ENCODE data around the gene IL6R.
"Not testable (repeated sequence)": the region's sequence is repeated elsewhere in the genome, so short reads cannot be mapped to it uniquely, and the experiment has no call there.

Gene IL6R

GRCh38 chr1:154406572-154406879 is 1.4 kb downstream of the IL6R start:
- no peak for DNase-seq (ENCODE audit: low read depth in 2 of 2, low spot score in 1 of 2)

GRCh38 chr1:154406886-154407197 is 1.7 kb downstream of the IL6R start:
- DNase-seq (ENCODE audit: low read depth in 2 of 2, low spot score in 1 of 2) = no peak

- no peak for DNase-seq (ENCODE audit: low read depth in 2 of 2, low spot score in 1 of 2)
Measured at GRCh38 chr1:154407198-154408091, 2.3 kb downstream of the IL6R start.

- no peak for DNase-seq (ENCODE audit: low read depth in 2 of 2, low spot score in 1 of 2)
Measured at GRCh38 chr1:154408174-154408777, 3.1 kb downstream of the IL6R start.

- no peak for DNase-seq (ENCODE audit: low read depth in 2 of 2, low spot score in 1 of 2)
Measured at GRCh38 chr1:154410185-154410827, 5.2 kb downstream of the IL6R start.

GRCh38 chr1:154411525-154411924 is 6.4 kb downstream of the IL6R start:
- DNase-seq (ENCODE audit: low read depth in 2 of 2, low spot score in 1 of 2) = no peak

GRCh38 chr1:154413177-154413783 is 8.1 kb downstream of the IL6R start:
- no peak for DNase-seq (ENCODE audit: low read depth in 2 of 2, low spot score in 1 of 2)

- no peak for DNase-seq (ENCODE audit: low read depth in 2 of 2, low spot score in 1 of 2)
Measured at GRCh38 chr1:154414606-154415005, 9.5 kb downstream of the IL6R start.

GRCh38 chr1:154416471-154417337 is 11.6 kb downstream of the IL6R start:
- DNase-seq (ENCODE audit: low read depth in 2 of 2, low spot score in 1 of 2) = no peak

GRCh38 chr1:154417338-154417608 is 12.1 kb downstream of the IL6R start:
- no peak for DNase-seq (ENCODE audit: low read depth in 2 of 2, low spot score in 1 of 2)

GRCh38 chr1:154418062-154418921 is 13.1 kb downstream of the IL6R start:
- no peak for DNase-seq (ENCODE audit: low read depth in 2 of 2, low spot score in 1 of 2)

GRCh38 chr1:154418923-154419619 is 13.9 kb downstream of the IL6R start:
- DNase-seq (ENCODE audit: low read depth in 2 of 2, low spot score in 1 of 2) = no peak

GRCh38 chr1:154419620-154420571 is 14.8 kb downstream of the IL6R start:
- peak in 1 of 2 donors; percentile 35 for DNase-seq (ENCODE audit: low read depth in 2 of 2, low spot score in 1 of 2)

- no peak for DNase-seq (ENCODE audit: low read depth in 2 of 2, low spot score in 1 of 2)
Measured at GRCh38 chr1:154420961-154421924, 16.1 kb downstream of the IL6R start.

- DNase-seq (ENCODE audit: low read depth in 2 of 2, low spot score in 1 of 2) = not testable (repeated sequence)
Measured at GRCh38 chr1:154422049-154422448, 16.9 kb downstream of the IL6R start.

- DNase-seq (ENCODE audit: low read depth in 2 of 2, low spot score in 1 of 2) = no peak
Measured at GRCh38 chr1:154422521-154422920, 17.4 kb downstream of the IL6R start.

- no peak for DNase-seq (ENCODE audit: low read depth in 2 of 2, low spot score in 1 of 2)
Measured at GRCh38 chr1:154423304-154423987, 18.3 kb downstream of the IL6R start.
